GM12878 (cell line): Measurements from ENCODE around the gene CAPN14.

Source experiments
- CBX5 ChIP-seq: sonication (generic); IDR thresholded peaks from 2 replicates; pipeline ENCODE4 v1.6.1; 2016; ENCODE audit warnings: low read depth, moderate library complexity, mild to moderate bottlenecking, inconsistent platforms
- CTCF ChIP-seq, 3 experiments: IDR thresholded peaks in 2 of 3; conservative IDR thresholded peaks in 1 of 3; 2 replicates each; pipeline ENCODE4 v1.5.1; 2011; ENCODE audit warnings: low read depth in 3 of 3, low read length in 3 of 3, mild to moderate bottlenecking in 3 of 3, control low read depth in 2 of 3, moderate library complexity in 2 of 3, inconsistent platforms in 1 of 3, mixed read lengths in 1 of 3; ENCODE audit not compliant: control insufficient read depth in 2 of 3, insufficient read depth in 1 of 3; ENCODE audit errors: extremely low read depth in 1 of 3
- ESRRA ChIP-seq: IDR thresholded peaks from 2 replicates; pipeline ENCODE4 v1.6.1; 2012; ENCODE audit warnings: mild to moderate bottlenecking, low read length, improper control_type of control experiment
- NR2C2 ChIP-seq: IDR thresholded peaks from 2 replicates; pipeline ENCODE4 v1.6.1; 2011; ENCODE audit warnings: borderline replicate concordance, low read depth; ENCODE audit not compliant: control insufficient read depth, insufficient read length
- USF1 ChIP-seq: IDR thresholded peaks from 2 replicates; pipeline ENCODE4 v1.6.1; 2011; ENCODE audit warnings: borderline replicate concordance, low read depth, mild to moderate bottlenecking, moderate library complexity, mixed read lengths, low read length; ENCODE audit not compliant: insufficient read depth; ENCODE audit errors: extremely low read length

- TF ChIP-seq ESRRA, result no peak
- no peak for TF ChIP-seq USF1
- TF ChIP-seq CTCF (IDR thresholded peaks at IDR 0.05 in 2 of 3, conservative IDR thresholded peaks at IDR 0.05 in 1 of 3; ENCODE audit: control insufficient read depth in 2 of 3, extremely low read depth in 1 of 3, insufficient read depth in 1 of 3, low read depth in 3 of 3, low read length in 3 of 3), result no peak
- no peak for TF ChIP-seq NR2C2
- TF ChIP-seq CBX5, result no peak
These were observed 21.7 kb upstream of the CAPN14 start for GRCh38 chr2:31238906-31239592.
